GM21367 (cell line): Measurements from ENCODE around the gene CGREF1.
"Not testable (repeated sequence)": the region's sequence is repeated elsewhere in the genome, so short reads cannot be mapped to it uniquely, and the experiment has no call there.

Source experiments
- ATAC-seq: cut with Tn5 transposase; IDR thresholded peaks from one replicate; pipeline ENCODE4 v1.9.1; 2021; ENCODE audit not compliant: unreplicated experiment

The CGREF1 gene

DNA sequence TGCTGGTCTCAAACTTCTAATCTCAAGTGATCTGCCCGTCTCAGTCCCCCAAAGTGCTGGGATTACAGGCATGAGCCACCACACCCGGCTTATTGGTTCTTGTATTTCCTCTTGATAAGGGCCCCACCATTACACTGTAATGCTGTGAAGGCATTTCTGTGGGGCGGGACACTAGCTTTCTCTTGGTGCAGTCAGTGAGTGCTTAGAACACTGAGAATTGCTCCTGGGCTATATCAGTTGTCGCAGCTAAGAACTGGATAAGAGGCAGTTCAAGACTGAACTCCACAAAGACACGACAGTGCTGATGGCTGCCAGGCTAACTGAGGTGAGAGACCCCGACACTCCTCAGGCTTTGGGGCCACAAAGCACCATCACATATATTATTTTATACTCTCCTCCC is 30.3 kb downstream of the CGREF1 start:
- no peak for ATAC-seq

DNA sequence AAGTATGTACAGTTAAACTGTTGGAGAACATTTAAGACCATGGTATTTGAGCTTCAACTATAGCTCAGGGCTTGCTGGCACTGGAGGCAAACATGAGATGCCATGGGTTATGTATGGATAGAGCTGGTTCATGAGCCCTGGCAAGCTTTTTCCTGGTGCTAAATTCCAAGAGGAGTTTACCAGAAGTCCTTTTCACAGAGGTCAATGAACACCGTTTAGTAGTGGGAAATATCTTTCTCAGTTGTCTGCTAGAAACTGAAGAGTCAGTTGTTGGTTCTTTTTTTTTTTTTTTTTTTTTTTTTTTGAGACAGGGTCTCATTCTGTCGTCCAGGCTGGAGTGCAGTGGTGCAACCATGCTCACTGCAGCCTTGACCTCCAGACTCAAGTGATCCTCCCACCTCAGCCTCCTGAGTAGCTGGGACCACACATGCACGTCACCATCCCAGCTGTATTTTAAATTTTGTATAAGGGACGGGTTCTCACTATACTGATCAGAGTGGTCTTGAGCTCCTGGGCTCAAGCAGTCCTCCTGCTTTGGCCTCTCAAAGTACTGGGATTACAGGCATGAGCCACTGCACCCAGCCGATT is 31.0 kb downstream of the CGREF1 start:
- ATAC-seq, result no peak

DNA sequence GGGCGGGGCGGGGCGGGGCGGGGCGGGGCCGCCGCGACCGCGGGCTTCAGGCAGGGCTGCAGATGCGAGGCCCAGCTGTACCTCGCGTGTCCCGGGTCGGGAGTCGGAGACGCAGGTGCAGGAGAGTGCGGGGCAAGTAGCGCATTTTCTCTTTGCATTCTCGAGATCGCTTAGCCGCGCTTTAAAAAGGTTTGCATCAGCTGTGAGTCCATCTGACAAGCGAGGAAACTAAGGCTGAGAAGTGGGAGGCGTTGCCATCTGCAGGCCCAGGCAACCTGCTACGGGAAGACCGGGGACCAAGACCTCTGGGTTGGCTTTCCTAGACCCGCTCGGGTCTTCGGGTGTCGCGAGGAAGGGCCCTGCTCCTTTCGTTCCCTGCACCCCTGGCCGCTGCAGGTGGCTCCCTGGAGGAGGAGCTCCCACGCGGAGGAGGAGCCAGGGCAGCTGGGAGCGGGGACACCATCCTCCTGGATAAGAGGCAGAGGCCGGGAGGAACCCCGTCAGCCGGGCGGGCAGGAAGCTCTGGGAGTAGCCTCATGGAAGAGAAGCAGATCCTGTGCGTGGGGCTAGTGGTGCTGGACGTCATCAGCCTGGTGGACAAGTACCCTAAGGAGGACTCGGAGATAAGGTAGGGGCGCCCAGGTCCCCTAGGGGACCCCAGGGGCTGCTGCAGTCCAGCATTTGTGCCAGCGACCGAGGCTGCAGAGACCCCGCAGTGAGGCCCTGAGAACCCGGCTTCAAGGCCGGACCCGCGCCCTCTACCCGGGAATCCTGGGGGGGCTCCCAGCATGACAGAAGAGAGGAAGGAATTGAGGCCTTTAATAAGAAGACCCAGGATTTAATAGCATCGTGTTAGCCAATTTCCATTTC is 32.0 kb downstream of the CGREF1 start, which contains the start of gene KHK:
Gene KHK (plus strand): TSS at position 49 of the 870 bp plus-strand sequence. CDS start 488 bp downstream, at position 537.
- ATAC-seq, result no peak

DNA sequence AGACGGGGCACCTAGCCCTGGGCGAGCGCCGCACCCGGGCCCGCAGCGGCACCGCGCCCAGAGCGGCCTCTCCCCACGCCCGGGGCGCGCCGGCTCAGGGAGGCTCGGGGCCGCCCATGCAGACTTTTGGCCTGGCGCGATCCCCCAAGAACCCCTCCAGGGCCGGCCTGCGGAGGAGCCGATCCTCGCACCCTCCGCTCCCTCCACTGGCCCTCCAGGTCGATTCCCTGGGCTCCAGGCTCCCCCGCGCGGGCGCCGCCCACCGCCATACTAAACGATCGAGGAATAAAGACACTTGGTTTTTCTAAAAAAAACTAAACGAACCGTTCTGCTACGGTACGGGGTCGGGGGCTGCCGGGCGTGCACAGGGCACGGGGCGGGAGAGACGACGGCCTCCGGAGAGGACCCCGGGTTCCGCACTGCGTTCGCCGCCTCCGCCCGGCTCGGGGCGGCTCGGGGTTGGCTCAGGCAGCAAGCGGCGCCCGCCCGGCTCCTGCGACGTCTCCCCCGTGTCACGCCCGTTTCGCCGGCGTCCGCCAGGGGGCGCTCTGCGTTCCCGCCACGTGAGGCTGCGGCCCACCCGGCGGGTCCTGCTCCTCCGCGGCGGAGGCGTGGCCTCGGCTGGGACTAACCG is 32.7 kb downstream of the CGREF1 start:
- peak; percentile 59 for ATAC-seq

DNA sequence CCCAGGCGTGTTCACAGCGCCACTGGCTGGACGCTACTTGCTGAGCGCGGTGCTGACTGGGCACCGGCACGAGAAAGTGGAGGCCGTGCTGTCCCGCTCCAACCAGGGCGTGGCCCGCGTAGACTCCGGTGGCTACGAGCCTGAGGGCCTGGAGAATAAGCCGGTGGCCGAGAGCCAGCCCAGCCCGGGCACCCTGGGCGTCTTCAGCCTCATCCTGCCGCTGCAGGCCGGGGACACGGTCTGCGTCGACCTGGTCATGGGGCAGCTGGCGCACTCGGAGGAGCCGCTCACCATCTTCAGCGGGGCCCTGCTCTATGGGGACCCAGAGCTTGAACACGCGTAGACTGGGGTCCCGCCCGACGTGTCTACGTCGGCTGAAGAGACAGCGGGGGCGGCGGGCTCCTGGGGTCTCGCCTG is 33.2 kb downstream of the CGREF1 start:
- ATAC-seq, result peak; percentile 6

DNA sequence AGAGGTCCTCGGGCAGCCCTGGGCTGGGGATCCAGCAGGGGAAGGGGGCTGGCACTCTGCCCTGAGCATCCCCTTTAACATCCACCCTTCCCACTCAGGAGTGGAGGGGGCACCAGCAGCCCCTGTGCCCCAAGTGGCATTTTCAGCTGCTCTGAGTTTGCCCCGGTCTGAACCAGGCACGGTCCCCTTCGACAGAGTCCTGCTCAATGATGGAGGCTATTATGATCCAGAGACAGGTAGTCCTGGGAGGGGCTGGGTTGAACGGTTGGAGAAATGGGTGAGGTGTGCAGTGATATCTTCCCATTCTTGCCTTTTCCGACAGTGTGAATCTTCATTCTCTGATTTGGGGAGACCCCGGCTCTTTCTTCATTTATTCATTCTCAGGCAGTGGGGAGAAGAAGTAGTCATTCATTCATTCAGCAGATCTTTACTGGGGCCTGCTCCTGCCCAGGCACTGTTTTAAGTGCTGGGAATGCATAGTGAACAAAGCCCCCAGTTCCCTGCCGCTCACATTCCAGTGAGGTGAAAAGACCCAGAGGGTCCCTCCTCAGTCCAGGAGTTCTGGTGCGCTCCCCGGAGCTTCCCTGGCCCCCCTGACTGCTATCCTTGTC is 33.8 kb downstream of the CGREF1 start:
- no peak for ATAC-seq

DNA sequence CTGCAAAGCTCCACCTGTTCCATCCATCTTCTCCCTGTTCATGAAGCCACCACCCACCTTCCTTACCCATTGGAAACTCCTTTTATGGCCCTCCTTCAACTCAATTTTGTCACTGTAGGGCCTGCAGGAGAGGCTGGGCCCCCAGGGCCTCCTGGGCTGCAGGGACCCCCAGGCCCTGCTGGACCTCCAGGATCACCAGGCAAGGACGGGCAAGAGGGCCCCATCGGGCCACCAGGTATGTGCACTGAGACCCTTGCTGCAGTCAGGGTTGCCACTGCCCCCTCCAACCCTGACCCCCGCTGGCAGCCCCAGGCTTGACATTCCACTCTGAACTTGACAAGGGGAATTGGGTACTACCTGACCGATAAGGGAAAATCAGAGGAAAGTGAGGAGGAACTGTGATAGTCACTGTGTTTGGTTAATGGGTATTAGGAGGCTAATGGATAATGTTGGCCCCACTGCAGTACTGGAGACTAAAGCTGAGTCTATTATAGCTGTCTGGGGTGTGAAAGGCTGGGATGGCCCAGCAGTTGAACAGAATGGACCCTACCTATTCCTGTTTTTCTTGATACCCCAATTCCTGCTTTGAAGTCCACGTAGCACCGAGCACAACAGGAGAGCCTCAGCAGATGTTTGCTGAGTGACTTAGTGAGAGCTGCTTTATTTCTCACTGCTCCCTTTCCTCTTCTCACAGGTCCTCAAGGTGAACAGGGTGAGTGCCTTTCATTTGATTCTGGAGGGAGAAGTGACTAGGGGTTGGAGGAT is 34.4 kb downstream of the CGREF1 start:
- ATAC-seq, result no peak

DNA sequence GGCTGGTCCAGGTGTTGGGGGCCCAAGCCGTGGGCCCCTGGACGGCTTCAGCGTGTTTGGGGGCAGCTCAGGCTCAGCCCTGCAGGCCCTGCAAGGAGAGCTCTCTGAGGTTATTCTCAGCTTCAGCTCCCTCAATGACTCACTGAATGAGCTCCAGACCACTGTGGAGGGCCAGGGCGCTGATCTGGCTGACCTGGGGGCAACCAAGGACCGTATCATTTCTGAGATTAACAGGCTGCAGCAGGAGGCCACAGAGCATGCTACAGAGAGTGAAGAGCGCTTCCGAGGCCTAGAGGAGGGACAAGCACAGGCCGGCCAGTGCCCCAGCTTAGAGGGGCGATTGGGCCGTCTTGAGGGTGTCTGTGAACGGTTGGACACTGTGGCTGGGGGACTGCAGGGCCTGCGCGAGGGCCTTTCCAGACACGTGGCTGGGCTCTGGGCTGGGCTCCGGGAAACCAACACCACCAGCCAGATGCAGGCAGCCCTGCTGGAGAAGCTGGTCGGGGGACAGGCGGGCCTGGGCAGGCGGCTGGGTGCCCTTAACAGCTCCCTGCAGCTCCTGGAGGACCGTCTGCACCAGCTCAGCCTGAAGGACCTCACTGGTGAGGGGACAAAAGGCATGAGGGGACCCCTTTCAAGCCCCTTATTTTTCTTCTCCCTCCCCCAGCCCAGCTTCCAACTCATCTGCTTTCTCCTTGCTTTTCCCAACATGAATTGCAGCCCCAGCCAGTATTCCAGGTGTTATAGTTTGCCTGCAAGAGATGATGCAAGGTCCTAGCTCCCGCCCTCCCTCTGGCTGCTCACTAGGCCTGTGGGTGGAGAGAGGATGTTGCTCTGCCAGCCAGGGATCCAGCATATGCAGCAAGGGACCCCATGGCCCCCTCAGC is 35.3 kb downstream of the CGREF1 start:
- ATAC-seq, result no peak

DNA sequence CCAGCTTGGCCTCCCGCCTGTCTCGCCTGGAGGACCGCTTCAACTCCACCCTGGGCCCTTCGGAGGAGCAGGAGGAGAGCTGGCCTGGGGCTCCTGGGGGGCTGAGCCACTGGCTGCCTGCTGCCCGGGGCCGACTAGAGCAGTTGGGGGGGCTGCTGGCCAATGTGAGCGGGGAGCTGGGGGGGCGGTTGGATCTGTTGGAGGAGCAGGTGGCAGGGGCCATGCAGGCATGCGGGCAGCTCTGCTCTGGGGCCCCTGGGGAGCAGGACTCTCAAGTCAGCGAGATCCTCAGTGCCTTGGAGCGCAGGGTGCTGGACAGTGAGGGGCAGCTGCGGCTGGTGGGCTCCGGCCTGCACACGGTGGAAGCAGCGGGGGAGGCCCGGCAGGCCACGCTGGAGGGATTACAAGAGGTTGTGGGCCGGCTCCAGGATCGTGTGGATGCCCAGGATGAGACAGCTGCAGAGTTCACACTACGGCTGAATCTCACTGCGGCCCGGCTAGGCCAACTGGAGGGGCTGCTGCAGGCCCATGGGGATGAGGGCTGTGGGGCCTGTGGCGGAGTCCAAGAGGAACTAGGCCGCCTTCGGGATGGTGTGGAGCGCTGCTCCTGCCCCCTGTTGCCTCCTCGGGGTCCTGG is 36.0 kb downstream of the CGREF1 start:
- ATAC-seq, result no peak

DNA sequence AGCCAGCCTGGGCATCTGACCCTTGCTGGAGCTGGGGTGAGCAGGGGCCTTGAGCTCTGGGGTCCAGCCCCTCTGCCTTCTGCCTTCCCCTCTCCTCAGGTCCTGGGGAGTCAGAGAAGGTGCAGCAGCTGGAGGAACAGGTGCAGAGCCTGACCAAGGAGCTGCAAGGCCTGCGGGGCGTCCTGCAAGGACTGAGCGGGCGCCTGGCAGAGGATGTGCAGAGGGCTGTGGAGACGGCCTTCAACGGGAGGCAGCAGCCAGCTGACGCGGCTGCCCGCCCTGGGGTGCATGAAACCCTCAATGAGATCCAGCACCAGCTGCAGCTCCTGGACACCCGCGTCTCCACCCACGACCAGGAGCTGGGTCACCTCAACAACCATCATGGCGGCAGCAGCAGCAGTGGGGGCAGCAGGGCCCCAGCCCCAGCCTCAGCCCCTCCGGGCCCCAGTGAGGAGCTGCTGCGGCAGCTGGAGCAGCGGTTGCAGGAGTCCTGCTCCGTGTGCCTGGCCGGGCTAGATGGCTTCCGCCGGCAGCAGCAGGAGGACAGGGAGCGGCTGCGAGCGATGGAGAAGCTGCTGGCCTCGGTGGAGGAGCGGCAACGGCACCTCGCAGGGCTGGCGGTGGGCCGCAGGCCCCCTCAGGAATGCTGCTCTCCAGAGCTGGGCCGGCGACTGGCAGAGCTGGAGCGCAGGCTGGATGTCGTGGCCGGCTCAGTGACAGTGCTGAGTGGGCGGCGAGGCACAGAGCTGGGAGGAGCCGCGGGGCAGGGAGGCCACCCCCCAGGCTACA is 36.8 kb downstream of the CGREF1 start:
- ATAC-seq, result no peak

DNA sequence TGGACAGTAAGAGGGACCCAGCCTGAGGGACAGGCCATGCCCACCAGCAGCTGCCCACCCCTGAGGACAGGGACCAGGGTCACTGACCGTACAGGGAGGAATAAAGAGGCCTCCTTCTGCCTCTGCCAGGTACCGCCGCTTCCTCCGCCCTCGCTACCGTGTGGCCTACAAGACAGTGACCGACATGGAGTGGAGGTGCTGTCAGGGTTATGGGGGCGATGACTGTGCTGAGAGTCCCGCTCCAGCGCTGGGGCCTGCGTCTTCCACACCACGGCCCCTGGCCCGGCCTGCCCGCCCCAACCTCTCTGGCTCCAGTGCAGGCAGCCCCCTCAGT is 38.4 kb downstream of the CGREF1 start:
- no peak for ATAC-seq

DNA sequence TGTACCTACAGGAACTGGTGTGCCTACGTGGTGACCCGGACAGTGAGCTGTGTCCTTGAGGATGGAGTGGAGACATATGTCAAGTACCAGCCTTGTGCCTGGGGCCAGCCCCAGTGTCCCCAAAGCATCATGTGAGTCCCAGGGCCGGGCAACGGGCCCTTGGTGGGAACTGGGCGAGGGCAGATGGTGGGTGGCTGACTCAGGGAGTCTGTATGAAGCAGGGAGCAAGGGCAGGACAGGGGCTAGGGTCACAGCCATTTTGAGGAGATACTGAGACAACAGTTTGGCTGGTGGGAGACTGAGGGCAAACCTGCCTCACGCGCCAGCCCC is 38.8 kb downstream of the CGREF1 start:
- no peak for ATAC-seq

DNA sequence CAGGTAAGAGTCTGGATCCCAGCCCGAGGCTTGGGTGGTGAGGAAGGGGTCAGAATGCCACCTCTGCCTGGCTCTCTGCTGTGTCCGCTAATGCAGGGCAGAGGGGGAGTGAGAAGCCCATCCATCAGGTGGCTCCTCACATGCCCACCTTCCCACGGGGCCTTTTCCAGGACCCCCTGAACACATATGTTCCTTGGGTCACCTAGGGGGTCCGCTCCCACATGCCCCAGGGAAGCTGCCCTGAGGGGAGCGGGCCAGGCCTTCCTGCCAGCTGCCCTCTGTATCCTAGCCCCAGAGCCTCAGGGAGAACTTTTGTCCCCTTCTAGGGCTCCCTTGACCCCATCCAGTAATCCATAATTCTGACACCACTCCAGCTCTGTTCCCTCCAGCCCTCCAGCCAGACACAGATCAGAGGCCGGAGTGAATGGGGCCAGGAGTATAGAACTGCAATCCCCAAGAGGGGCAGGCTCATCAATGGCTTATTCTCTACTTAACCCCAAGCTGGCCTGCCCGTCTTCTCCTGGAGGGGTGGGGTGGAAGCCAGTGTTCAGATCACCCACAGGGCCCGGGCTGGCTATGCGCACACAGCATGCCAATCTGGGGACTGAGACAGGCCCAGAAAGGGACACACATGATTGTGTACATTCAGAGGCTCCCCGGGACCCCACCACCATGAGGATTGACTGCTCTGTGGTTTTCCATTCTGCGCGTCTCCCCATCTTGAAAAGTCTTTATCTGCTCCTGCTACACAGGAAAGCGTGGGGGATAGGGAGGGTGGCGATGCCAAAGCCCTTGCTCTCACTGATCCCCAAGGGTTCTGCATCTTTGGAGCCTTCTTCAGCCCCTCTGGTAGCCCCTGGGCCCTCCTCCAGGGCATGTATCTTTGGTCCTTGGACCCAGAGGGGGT is 39.4 kb downstream of the CGREF1 start:
- ATAC-seq, result no peak

DNA sequence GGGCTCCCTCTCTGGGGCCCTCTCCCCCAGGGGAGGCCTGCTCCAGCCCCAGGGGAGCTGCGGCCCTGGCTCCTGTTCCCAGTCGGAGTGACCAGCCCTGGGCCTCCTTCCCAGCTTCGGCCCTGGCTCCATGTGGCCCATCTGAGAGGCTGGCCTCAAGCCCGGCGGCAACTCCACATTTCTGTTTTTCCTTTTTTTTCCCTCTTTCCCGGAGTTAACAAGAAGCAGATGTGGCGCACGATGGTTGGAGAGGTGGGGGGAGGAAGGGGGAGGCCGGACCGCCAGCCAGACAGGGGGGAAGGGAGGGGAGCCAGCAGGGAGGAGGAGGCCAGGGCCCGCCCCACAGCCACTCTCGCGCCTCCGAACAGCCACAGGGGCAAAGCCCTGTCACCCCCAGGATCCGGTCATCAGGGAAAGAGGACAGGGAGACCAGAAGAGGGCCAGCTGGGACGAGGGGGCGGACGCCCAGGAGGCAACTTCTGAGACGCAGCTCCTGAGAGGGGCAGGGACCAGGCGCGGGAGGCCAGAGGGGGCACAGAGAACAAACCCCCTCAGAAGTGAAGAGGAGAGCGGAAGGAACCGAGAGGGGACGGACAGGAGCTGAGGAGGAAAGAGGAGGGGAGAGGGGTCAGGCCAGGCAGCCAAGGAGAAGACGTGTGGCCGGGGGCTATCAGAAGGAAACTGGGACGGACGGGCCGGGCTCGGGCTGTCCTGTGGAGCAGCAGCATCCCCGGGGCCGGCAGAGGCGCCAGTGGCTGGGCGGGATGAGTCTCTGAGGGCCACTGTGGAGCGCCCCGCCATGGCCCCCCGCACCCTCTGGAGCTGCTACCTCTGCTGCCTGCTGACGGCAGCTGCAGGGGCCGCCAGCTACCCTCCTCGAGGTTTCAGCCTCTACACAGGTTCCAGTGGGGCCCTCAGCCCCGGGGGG is 40.4 kb downstream of the CGREF1 start, which contains the start of gene EMILIN1:
Gene EMILIN1 (plus strand): TSS at position 349 of the 928 bp plus-strand sequence. CDS start 451 bp downstream, at position 800.
- ATAC-seq, result no peak

DNA sequence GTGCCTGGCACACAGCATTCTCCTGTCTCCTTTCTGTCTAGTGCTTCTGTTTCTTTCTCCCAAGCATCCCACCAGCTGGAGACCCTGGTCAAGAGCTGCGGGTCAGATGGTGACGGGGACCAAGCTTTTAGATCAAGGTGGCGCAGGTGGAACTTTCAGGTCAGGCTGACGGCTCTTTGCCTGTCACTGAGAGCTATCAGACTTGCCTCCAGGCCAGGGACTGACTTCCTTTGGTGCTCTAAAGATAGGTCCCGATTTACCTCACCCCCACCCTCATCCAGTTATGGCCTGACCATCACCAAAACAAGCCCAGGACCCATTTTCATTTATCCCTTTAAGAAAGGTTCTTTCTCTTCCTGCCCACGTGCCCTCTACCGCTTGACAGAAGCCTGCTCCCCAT is 41.7 kb downstream of the CGREF1 start:
- ATAC-seq, result no peak

DNA sequence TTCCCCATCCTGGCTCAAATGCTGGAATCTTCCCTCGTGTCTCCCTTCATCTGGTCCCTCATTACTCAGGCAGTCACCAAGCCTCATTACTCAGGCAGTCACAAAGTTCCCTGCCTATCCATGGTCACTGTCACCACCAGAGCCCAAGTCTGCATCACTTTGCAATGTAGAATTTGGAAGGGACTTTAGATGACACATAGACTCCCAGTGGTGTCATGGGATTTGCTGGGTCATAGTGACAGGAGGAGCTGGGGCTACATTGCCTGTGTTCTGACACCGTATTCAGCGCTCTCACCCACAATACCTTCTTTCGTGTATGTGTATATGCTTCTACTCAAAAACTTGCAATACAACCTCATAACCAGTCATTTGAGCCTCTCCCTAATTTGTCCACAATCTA is 42.6 kb downstream of the CGREF1 start:
- no peak for ATAC-seq

DNA sequence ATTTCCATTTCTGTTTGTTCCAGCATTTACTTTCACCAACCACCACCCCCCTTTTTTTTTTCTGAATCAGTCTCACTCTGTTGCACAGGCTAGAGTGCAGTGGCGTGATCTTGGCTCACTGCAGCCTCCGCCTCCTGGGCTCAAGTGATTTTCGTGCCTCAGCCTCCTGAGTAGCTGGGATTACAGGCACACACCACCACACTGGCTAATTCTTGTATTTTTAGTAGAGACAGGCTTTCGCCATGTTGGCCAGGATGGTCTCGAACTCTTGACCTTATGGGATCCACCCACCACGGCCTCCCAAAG is 43.4 kb downstream of the CGREF1 start:
- ATAC-seq, result not testable (repeated sequence)
